Tibial artery (tissue), 4 donors: ENCODE data around the gene CDK18.

Source experiments
- DNase-seq, 2 donors: peaks; one replicate each; pipeline ENCODE4 v3.0.0-alpha.2; 2019
- H3K27ac ChIP-seq, 2 donors: fragments of 200-600 bp; sonication (generic) in 1 of 2; 1 replicate in 1 of 2; 2 replicates in 1 of 2; pipeline ENCODE4 v1.5.1; 2018 to 2019; ENCODE audit warnings: mild to moderate bottlenecking in 1 of 2
- H3K27me3 ChIP-seq, 2 donors: fragments of 200-600 bp; sonication (generic) in 1 of 2; one replicate each; pipeline versions ENCODE4 v1.5.1 to v1.6.0; 2016 to 2019
- H3K36me3 ChIP-seq, 3 donors: fragments of 200-600 bp; sonication (generic) in 2 of 3; one replicate each; pipeline ENCODE4 v1.5.1; 2016 to 2019; ENCODE audit warnings: mild to moderate bottlenecking in 2 of 3
- H3K4me1 ChIP-seq, 4 donors: fragments of 200-600 bp; sonication (generic) in 2 of 4; 1 replicate in 3 of 4; 2 replicates in 1 of 4; pipeline ENCODE4 v1.5.1; 2016 to 2019
- H3K4me3 ChIP-seq, 2 donors: fragments of 200-600 bp; sonication (generic) in 1 of 2; 1 replicate in 1 of 2; 2 replicates in 1 of 2; pipeline ENCODE4 v1.5.1; 2018 to 2019; ENCODE audit warnings: mild to moderate bottlenecking in 2 of 2
- H3K9me3 ChIP-seq, 3 donors: fragments of 200-600 bp; sonication (generic) in 1 of 3; one replicate each; pipeline ENCODE4 v1.5.1; 2016 to 2019
- intact Hi-C: fragments of 100-400 bp; cut with DNase I; formaldehyde crosslinking; loops from one replicate; pipeline ENCODE4 v1.15.0; 2023; ENCODE audit warnings: low total_unique reads
- TF ChIP-seq, protein P1 (sequence below), 2 experiments: fragments of 200-600 bp in 1 of 2; fragments of 450-650 bp in 1 of 2; IDR thresholded peaks; one replicate each; pipeline ENCODE4 v1.5.1; 2017 to 2019; ENCODE audit warnings: antibody characterized with exemption in 2 of 2, mild to moderate bottlenecking in 1 of 2, moderate library complexity in 1 of 2

CDK18 gene

GRCh38 chr1:205496661-205497060 lies 7.8 kb upstream of the CDK18 start:
- TF ChIP-seq, protein P1, sequence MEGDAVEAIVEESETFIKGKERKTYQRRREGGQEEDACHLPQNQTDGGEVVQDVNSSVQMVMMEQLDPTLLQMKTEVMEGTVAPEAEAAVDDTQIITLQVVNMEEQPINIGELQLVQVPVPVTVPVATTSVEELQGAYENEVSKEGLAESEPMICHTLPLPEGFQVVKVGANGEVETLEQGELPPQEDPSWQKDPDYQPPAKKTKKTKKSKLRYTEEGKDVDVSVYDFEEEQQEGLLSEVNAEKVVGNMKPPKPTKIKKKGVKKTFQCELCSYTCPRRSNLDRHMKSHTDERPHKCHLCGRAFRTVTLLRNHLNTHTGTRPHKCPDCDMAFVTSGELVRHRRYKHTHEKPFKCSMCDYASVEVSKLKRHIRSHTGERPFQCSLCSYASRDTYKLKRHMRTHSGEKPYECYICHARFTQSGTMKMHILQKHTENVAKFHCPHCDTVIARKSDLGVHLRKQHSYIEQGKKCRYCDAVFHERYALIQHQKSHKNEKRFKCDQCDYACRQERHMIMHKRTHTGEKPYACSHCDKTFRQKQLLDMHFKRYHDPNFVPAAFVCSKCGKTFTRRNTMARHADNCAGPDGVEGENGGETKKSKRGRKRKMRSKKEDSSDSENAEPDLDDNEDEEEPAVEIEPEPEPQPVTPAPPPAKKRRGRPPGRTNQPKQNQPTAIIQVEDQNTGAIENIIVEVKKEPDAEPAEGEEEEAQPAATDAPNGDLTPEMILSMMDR (IDR thresholded peaks at IDR 0.05), result no peak
- Histone ChIP-seq H3K36me3 (no peaks in the 10 kb centered on the region), H3K9me3 (no peaks in the 10 kb centered on the region), H3K4me3 (no peak overlapping the region), H3K27me3 (no peaks in the 10 kb centered on the region), H3K4me1 (peaks cover 0 to 26% (median 21%) of the 10 kb centered on the region in 4 donors), H3K27ac (no peak overlapping the region)
- intact Hi-C loops, result no loop called here
- no peak for DNase-seq

DNA sequence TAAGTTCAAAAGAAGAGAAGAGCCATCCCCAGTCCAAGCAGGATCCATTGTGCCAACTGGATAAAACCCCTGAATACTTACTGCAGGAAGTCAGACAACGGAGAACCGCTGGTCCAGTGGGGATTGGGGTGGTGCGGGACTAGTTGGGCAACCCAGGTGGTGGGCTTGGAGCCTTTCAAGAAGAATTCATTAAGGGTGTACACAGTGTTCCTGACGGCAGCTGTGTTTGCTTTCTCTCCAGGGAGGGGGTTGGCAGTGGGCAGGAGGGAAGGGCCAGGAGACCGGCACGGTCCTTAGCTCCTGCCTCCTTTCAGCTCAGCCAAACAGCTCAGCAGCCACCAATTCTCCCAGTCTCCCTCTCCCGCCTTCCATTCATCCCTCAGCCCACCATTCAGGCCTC lies 7.1 kb upstream of the CDK18 start:
- Histone ChIP-seq H3K36me3 (no peaks in the 10 kb centered on the region), H3K27ac (no peak overlapping the region), H3K27me3 (no peaks in the 10 kb centered on the region), H3K4me3 (no peak overlapping the region), H3K9me3 (no peaks in the 10 kb centered on the region), H3K4me1 (peaks cover 0 to 19% (median 14%) of the 10 kb centered on the region in 4 donors)
- intact Hi-C loops, result no loop called here
- no peak for DNase-seq
- TF ChIP-seq, protein P1 (IDR thresholded peaks at IDR 0.05), result no peak

GRCh38 chr1:205499789-205500188 lies 4.7 kb upstream of the CDK18 start:
- no peaks in the 10 kb centered on the region for H3K9me3 ChIP-seq
- TF ChIP-seq, protein P1 (IDR thresholded peaks at IDR 0.05), result no peak
- no peaks in the 10 kb centered on the region for H3K36me3 ChIP-seq
- DNase-seq, result no peak
- no peak overlapping the region for H3K4me3 ChIP-seq
- intact Hi-C loops, result no loop called here
- H3K27me3 ChIP-seq, result no peaks in the 10 kb centered on the region
- no peak overlapping the region for H3K27ac ChIP-seq
- peaks cover 0 to 16% (median 3%) of the 10 kb centered on the region in 4 donors for H3K4me1 ChIP-seq

GRCh38 chr1:205500240-205501233 lies 3.9 kb upstream of the CDK18 start:
- Histone ChIP-seq H3K4me3 (no peak overlapping the region), H3K4me1 (peaks cover 0 to 24% (median 8%) of the 10 kb centered on the region in 4 donors), H3K36me3 (no peaks in the 10 kb centered on the region), H3K27me3 (no peaks in the 10 kb centered on the region), H3K9me3 (no peaks in the 10 kb centered on the region), H3K27ac (no peak overlapping the region)
- intact Hi-C loops, result no loop called here
- TF ChIP-seq, protein P1 (IDR thresholded peaks at IDR 0.05), result no peak
- DNase-seq, result no peak

GRCh38 chr1:205502111-205502810 lies 2.2 kb upstream of the CDK18 start:
- peaks cover 0 to 37% (median 21%) of the 10 kb centered on the region in 4 donors for H3K4me1 ChIP-seq
- H3K4me3 ChIP-seq, result no peak overlapping the region
- no peaks in the 10 kb centered on the region for H3K36me3 ChIP-seq
- H3K9me3 ChIP-seq, result no peaks in the 10 kb centered on the region
- TF ChIP-seq, protein P1 (IDR thresholded peaks at IDR 0.05), result no peak
- DNase-seq, result no peak
- no peak overlapping the region for H3K27ac ChIP-seq
- intact Hi-C loops, result no loop called here
- H3K27me3 ChIP-seq, result no peaks in the 10 kb centered on the region
